PC-3 (cell line): Measurements from ENCODE around the gene ADK. TPM values are rescaled to one million over a fixed set of nuclear protein-coding genes. Genes with fewer than 3 reads are reported as not detected.

Source experiments
- ATAC-seq: fragments of 200-7000 bp; cut with Tn5 transposase; 2 replicates; pipeline ENCODE4 v1.9.1; 2020; ENCODE audit warnings: mild to moderate bottlenecking, moderate library complexity
- BruUV-seq: library from RNA; stranded (reverse); fragments of 400-500 nt; replicated peaks from 2 replicates; lab custom pipeline; 2021; lab: Mats Ljungman, UMichigan
- CTCF ChIA-PET: fragments of 300-600 bp; sonication (Branson Sonifier 250); formaldehyde crosslinking; loops from one replicate; lab custom pipeline; 2022; ENCODE audit warnings: antibody characterized with exemption; lab: Charles Lee
- POLR2A ChIA-PET: fragments of 300-600 bp; sonication (Branson Sonifier 250); formaldehyde crosslinking; loops from one replicate; lab custom pipeline; 2022; ENCODE audit warnings: antibody characterized with exemption; ENCODE audit not compliant: unreplicated experiment; lab: Charles Lee
- DNase-seq: peaks from one replicate; pipeline ENCODE4 v3.0.0-alpha.2; 2015
- H2AFZ ChIP-seq: fragments of 300-600 bp; sonication (generic); 2 replicates; pipeline ENCODE4 v1.6.0; 2016; ENCODE audit warnings: antibody characterized with exemption, low read length
- H3F3A ChIP-seq: fragments of 300-600 bp; sonication (generic); one replicate; pipeline ENCODE4 v1.6.0; 2017; ENCODE audit warnings: antibody characterized with exemption, low read length, control low read depth, mild to moderate bottlenecking; ENCODE audit not compliant: unreplicated experiment
- H3K27ac ChIP-seq: fragments of 300-600 bp; sonication (generic); 2 replicates; pipeline ENCODE4 v1.5.1; 2016; ENCODE audit warnings: mild to moderate bottlenecking, low read length
- H3K27me3 ChIP-seq: fragments of 300-600 bp; sonication (generic); 2 replicates; pipeline ENCODE4 v1.6.1; 2016; ENCODE audit warnings: low read length, mixed read lengths
- H3K36me3 ChIP-seq: fragments of 300-600 bp; sonication (generic); 2 replicates; pipeline ENCODE4 v1.6.1; 2016; ENCODE audit warnings: low read depth, mixed run types, low read length, mixed read lengths
- H3K4me1 ChIP-seq: fragments of 300-600 bp; sonication (generic); 2 replicates; pipeline ENCODE4 v1.5.1; 2016; ENCODE audit warnings: low read length; ENCODE audit not compliant: insufficient read depth
- H3K4me2 ChIP-seq: fragments of 300-600 bp; sonication (generic); 2 replicates; pipeline ENCODE4 v1.6.0; 2016; ENCODE audit warnings: low read length
- H3K4me3 ChIP-seq: fragments of 300-600 bp; sonication (generic); 2 replicates; pipeline ENCODE4 v1.5.1; 2016; ENCODE audit warnings: mild to moderate bottlenecking, low read length, mixed read lengths
- H3K79me2 ChIP-seq: fragments of 300-600 bp; sonication (generic); 2 replicates; pipeline ENCODE4 v1.6.1; 2017; ENCODE audit warnings: low read length, mixed read lengths
- H3K9ac ChIP-seq: fragments of 300-600 bp; sonication (generic); 2 replicates; pipeline ENCODE4 v1.6.0; 2016; ENCODE audit warnings: mild to moderate bottlenecking, low read length
- H3K9me2 ChIP-seq: fragments of 300-600 bp; sonication (generic); replicated peaks from 2 replicates; pipeline ENCODE4 v1.6.1; 2016; ENCODE audit warnings: mixed run types, low read length, mixed read lengths
- H3K9me3 ChIP-seq: fragments of 300-600 bp; sonication (generic); 2 replicates; pipeline ENCODE4 v1.6.1; 2016; ENCODE audit warnings: low read length, mixed read lengths
- H4K20me1 ChIP-seq: fragments of 300-600 bp; sonication (generic); 2 replicates; pipeline ENCODE4 v1.6.1; 2016; ENCODE audit warnings: low read length, mixed read lengths
- CTCF ChIP-seq: fragments of 300-600 bp; sonication (generic); conservative IDR thresholded peaks from 2 replicates; pipeline ENCODE4 v1.5.1; 2017; ENCODE audit warnings: antibody characterized with exemption, low read depth, mild to moderate bottlenecking, low read length
- EZH2 ChIP-seq: fragments of 300-600 bp; sonication (generic); IDR thresholded peaks from one replicate; pipeline ENCODE4 v1.6.1; 2017; ENCODE audit warnings: antibody characterized with exemption, mild to moderate bottlenecking, low read length; ENCODE audit not compliant: unreplicated experiment
- EZH2phosphoT487 ChIP-seq: fragments of 300-600 bp; sonication (generic); IDR thresholded peaks from 2 replicates; pipeline ENCODE4 v1.6.1; 2018; ENCODE audit warnings: mild to moderate bottlenecking, antibody characterized with exemption, low read length, borderline replicate concordance
- intact Hi-C: fragments of 100-400 bp; cut with micrococcal nuclease; formaldehyde crosslinking; loops from 2 replicates; pipeline ENCODE4 v1.9.0; 2023
- total RNA-seq: library from RNA; depleted of rRNA; stranded (reverse); fragments of >200 nt; gene quantifications from 2 replicates; pipeline ENCODE4 v1.2.3, GENCODE V29; 2014

The ADK gene
- total RNA-seq, 1 experiment from 2014 or later: 256 TPM

GRCh38 chr10:74189999-74190421, 39.0 kb downstream of the ADK start:
- Histone ChIP-seq H3K9me2 (no peaks in the 10 kb centered on the region), H3K9ac (peak overlapping the region; percentile 54), H3K79me2 (peaks cover 96% of the 10 kb centered on the region), H3K4me2 (peak overlapping the region; percentile 77), H2AFZ (no peak overlapping the region), H3K36me3 (0 out of 2 replicates have a peak, but pooled peaks cover 3% of the 10 kb centered on the region), H3K27ac (peak overlapping the region; percentile 75), H3K4me3 (peak overlapping the region; percentile 58), H3K4me1 (peaks cover 81% of the 10 kb centered on the region), H4K20me1 (peaks cover 53% of the 10 kb centered on the region), H3F3A (peaks cover 35% of the 10 kb centered on the region), H3K27me3 (no peaks in the 10 kb centered on the region), H3K9me3 (no peaks in the 10 kb centered on the region)
- no TSS peak for BruUV-seq
- intact Hi-C loops: loop anchor here (1.0 to 5.0 kb wide), 5 partner anchors 14 to 193 kb away; partner anchors contain the start of genes ADK and VCL
- ChIA-PET CTCF (interaction anchor here (0.8 to 2.1 kb wide), 5 partner anchors 12 to 636 kb away, joined by 3 to 13 read pairs (median 6); partner anchors contain the start of gene ADK), POLR2A (interaction anchor here (0.6 to 2.5 kb wide), 8 partner anchors 8 to 39 kb away, joined by 4 to 19 read pairs (median 6); partner anchors contain the start of genes ADK and AP3M1)
- no peak for TF ChIP-seq EZH2phosphoT487
- TF ChIP-seq EZH2: no peak
- TF ChIP-seq CTCF: no peak
- ATAC-seq (peak; percentile 90), DNase-seq (peak; percentile 100)

- ChIA-PET POLR2A (interaction anchor here (0.6 to 2.5 kb wide), 9 partner anchors 8 to 134 kb away, joined by 4 to 19 read pairs (median 6); partner anchors contain the start of genes ADK and AP3M1), CTCF (interaction anchor here (0.8 to 2.1 kb wide), 5 partner anchors 13 to 635 kb away, joined by 3 to 13 read pairs (median 6); partner anchors contain the start of gene ADK)
- intact Hi-C loops: loop anchor here (1.0 to 5.0 kb wide), 5 partner anchors 14 to 193 kb away; partner anchors contain the start of genes ADK and VCL
- DNase-seq: peak; percentile 81
- peak overlapping the region; percentile 75 for H3K27ac ChIP-seq
- peak overlapping the region; percentile 54 for H3K9ac ChIP-seq
- peaks cover 39% of the 10 kb centered on the region for H3F3A ChIP-seq
- peak; percentile 12 for ATAC-seq
- H3K27me3 ChIP-seq: no peaks in the 10 kb centered on the region
- H3K79me2 ChIP-seq: peaks cover 96% of the 10 kb centered on the region
- H3K9me3 ChIP-seq: no peaks in the 10 kb centered on the region
- peak overlapping the region; percentile 77 for H3K4me2 ChIP-seq
- TF ChIP-seq EZH2phosphoT487 (no peak), CTCF (no peak), EZH2 (no peak)
- H3K4me1 ChIP-seq: peaks cover 86% of the 10 kb centered on the region
- BruUV-seq: TSS peak; percentile 57
- peaks cover 55% of the 10 kb centered on the region for H4K20me1 ChIP-seq
- no peaks in the 10 kb centered on the region for H3K9me2 ChIP-seq
- peak overlapping the region; percentile 46 for H3K4me3 ChIP-seq
- 0 out of 2 replicates have a peak, but pooled peaks cover 3% of the 10 kb centered on the region for H3K36me3 ChIP-seq
- H2AFZ ChIP-seq: no peak overlapping the region
Observed at GRCh38 chr10:74190494-74190893, 39.5 kb downstream of the ADK start.

- H3K9me3 ChIP-seq: no peaks in the 10 kb centered on the region
- H3K27me3 ChIP-seq: no peaks in the 10 kb centered on the region
- no peak overlapping the region for H3K4me3 ChIP-seq
- ATAC-seq (peak; percentile 4; the same call in 1 of the 2 replicates), DNase-seq (peak; percentile 90)
- peaks cover 33% of the 10 kb centered on the region for H3F3A ChIP-seq
- H3K27ac ChIP-seq: peak overlapping the region; percentile 59
- H3K9me2 ChIP-seq: no peaks in the 10 kb centered on the region
- H3K9ac ChIP-seq: peak overlapping the region; percentile 18
- H3K36me3 ChIP-seq: peaks cover 13% of the 10 kb centered on the region; the same call in 1 of the 2 replicates
- TF ChIP-seq CTCF (0 out of 2 replicates have a peak, but pooled peaks have one; percentile 13), EZH2 (no peak)
- peak overlapping the region; percentile 26 for H3K4me2 ChIP-seq
- H4K20me1 ChIP-seq: peaks cover 61% of the 10 kb centered on the region
- ChIA-PET CTCF (no interaction called here), POLR2A (no interaction called here)
- H2AFZ ChIP-seq: no peak overlapping the region
- BruUV-seq: no TSS peak
- H3K79me2 ChIP-seq: peaks cover 96% of the 10 kb centered on the region
- intact Hi-C loops: loop anchor here (5.0 kb wide), 1 partner anchor 197 kb away; the partner anchor contains the start of gene VCL
- peaks cover 57% of the 10 kb centered on the region for H3K4me1 ChIP-seq
Observed at GRCh38 chr10:74194545-74194944, 43.5 kb downstream of the ADK start.
